Measurements from ENCODE around the gene MOB1A.

DNA sequence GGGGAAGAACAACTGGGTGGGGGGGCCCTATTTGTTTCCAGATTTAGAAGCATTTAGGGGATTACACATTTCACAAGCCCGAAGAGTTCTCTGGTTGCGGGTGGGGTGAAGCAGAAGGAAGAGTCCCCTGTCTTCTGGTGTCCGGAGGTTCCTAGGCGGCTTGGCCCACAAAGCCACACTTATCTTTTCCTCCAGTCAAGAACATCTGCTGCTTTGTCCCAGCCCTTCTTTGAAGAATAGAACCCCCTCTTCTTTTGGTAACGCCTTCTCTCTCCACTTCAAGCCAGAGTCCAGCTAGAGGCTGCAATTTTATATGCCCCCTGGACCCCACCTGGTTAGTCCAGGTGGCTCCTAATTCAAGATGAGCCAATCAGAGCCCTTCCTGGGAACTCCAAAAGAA lies 46.8 kb downstream of the MOB1A start:
- TF ChIP-seq, protein P1, sequence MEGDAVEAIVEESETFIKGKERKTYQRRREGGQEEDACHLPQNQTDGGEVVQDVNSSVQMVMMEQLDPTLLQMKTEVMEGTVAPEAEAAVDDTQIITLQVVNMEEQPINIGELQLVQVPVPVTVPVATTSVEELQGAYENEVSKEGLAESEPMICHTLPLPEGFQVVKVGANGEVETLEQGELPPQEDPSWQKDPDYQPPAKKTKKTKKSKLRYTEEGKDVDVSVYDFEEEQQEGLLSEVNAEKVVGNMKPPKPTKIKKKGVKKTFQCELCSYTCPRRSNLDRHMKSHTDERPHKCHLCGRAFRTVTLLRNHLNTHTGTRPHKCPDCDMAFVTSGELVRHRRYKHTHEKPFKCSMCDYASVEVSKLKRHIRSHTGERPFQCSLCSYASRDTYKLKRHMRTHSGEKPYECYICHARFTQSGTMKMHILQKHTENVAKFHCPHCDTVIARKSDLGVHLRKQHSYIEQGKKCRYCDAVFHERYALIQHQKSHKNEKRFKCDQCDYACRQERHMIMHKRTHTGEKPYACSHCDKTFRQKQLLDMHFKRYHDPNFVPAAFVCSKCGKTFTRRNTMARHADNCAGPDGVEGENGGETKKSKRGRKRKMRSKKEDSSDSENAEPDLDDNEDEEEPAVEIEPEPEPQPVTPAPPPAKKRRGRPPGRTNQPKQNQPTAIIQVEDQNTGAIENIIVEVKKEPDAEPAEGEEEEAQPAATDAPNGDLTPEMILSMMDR (conservative IDR thresholded peaks at IDR 0.05) = no peak
- no peak for TF ChIP-seq ZFX (IDR thresholded peaks at IDR 0.05)
